DND-41 (cell line): ENCODE data around the gene C12orf56.

Source experiments
- EZH2 ChIP-seq: IDR thresholded peaks from 3 replicates; pipeline ENCODE4 v1.6.1; 2012; ENCODE audit warnings: borderline replicate concordance, low read depth, mild to moderate bottlenecking, moderate library complexity, low read length, inconsistent platforms; ENCODE audit not compliant: severe bottlenecking
- TF ChIP-seq, protein P1 (sequence below): IDR thresholded peaks from 2 replicates; pipeline ENCODE4 v1.5.1; 2012; ENCODE audit warnings: borderline replicate concordance, low read length, moderate library complexity, mild to moderate bottlenecking; ENCODE audit not compliant: poor library complexity, severe bottlenecking; ENCODE audit errors: extremely low read depth

DNA sequence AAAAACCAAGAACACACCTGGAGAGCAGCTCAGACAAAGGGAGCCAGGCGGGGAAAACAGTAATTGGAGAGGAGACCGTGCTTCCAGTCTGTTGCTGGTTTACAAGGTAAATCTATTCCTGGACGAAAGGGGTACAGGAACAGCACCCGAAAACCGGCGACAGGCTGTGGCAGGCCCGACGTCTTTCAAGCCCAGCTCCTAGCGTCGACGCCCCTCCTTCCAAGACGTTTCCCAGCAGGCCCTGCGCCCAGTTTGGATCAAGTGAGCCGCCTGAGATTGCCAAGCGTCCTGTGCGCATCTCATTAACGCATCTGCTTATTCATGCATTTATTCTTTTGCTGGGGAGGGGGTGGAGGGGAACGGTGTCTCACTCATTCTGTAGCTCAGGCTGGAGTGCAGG, 1.4 kb downstream of the C12orf56 start:
- TF ChIP-seq, protein P1, sequence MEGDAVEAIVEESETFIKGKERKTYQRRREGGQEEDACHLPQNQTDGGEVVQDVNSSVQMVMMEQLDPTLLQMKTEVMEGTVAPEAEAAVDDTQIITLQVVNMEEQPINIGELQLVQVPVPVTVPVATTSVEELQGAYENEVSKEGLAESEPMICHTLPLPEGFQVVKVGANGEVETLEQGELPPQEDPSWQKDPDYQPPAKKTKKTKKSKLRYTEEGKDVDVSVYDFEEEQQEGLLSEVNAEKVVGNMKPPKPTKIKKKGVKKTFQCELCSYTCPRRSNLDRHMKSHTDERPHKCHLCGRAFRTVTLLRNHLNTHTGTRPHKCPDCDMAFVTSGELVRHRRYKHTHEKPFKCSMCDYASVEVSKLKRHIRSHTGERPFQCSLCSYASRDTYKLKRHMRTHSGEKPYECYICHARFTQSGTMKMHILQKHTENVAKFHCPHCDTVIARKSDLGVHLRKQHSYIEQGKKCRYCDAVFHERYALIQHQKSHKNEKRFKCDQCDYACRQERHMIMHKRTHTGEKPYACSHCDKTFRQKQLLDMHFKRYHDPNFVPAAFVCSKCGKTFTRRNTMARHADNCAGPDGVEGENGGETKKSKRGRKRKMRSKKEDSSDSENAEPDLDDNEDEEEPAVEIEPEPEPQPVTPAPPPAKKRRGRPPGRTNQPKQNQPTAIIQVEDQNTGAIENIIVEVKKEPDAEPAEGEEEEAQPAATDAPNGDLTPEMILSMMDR: no peak
- TF ChIP-seq EZH2: no peak
